DND-41 (cell line): ENCODE results near the gene TAF7.

Experiments used
- EZH2 ChIP-seq: IDR thresholded peaks from 3 replicates; pipeline ENCODE4 v1.6.1; 2012; ENCODE audit warnings: borderline replicate concordance, low read depth, mild to moderate bottlenecking, moderate library complexity, low read length, inconsistent platforms; ENCODE audit not compliant: severe bottlenecking
- TF ChIP-seq, protein P1 (sequence below): IDR thresholded peaks from 2 replicates; pipeline ENCODE4 v1.5.1; 2012; ENCODE audit warnings: borderline replicate concordance, low read length, moderate library complexity, mild to moderate bottlenecking; ENCODE audit not compliant: poor library complexity, severe bottlenecking; ENCODE audit errors: extremely low read depth

DNA sequence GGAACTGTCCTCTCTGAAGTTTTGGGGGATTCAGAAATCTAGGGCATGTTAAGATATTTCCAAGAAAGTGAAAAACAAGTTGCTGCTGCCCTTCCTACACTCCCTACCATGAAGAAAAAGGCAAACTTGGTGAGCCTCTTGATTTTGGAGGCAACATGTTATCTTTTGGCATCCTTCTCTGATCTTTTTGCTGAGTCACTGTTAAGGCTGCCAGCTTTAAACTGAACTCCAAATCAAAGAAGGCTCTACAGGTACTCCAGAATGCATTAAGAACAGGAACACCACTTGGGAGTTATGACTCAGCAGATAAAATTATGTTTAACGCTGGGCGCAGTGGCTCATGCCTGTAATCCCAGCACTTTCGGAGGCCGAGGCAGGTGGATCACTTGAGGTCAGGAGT, 51.4 kb downstream of the TAF7 start:
- TF ChIP-seq, protein P1, sequence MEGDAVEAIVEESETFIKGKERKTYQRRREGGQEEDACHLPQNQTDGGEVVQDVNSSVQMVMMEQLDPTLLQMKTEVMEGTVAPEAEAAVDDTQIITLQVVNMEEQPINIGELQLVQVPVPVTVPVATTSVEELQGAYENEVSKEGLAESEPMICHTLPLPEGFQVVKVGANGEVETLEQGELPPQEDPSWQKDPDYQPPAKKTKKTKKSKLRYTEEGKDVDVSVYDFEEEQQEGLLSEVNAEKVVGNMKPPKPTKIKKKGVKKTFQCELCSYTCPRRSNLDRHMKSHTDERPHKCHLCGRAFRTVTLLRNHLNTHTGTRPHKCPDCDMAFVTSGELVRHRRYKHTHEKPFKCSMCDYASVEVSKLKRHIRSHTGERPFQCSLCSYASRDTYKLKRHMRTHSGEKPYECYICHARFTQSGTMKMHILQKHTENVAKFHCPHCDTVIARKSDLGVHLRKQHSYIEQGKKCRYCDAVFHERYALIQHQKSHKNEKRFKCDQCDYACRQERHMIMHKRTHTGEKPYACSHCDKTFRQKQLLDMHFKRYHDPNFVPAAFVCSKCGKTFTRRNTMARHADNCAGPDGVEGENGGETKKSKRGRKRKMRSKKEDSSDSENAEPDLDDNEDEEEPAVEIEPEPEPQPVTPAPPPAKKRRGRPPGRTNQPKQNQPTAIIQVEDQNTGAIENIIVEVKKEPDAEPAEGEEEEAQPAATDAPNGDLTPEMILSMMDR: no peak
- TF ChIP-seq EZH2: no peak
